Naive thymus-derived CD8-positive, alpha-beta T cell (primary cell): Measurements from ENCODE around the gene DPT. TPM values are rescaled to one million over a fixed set of nuclear protein-coding genes. Genes with fewer than 3 reads are reported as not detected.
"Not testable (repeated sequence)": the region's sequence is repeated elsewhere in the genome, so short reads cannot be mapped to it uniquely, and the experiment has no call there.

Experiments used
- ATAC-seq, 2 donors: fragments of 150-1000 bp; cut with Tn5 transposase in 1 of 2; sonication (Bioruptor Pico), chemical (Tn5 transposase) in 1 of 2; 1 replicate in 1 of 2; 2 replicates in 1 of 2; pipeline ENCODE4 v1.10.0; 2021; ENCODE audit warnings: mild to moderate bottlenecking in 2 of 2, moderate library complexity in 2 of 2
- POLR2A ChIA-PET: fragments of 350-600 bp; sonication (Branson Sonifier 250); formaldehyde crosslinking; loops from one replicate; lab custom pipeline; 2021; ENCODE audit warnings: antibody characterized with exemption; lab: Charles Lee
- DNase-seq, 10 donors: peaks; one replicate each; pipeline versions ENCODE4 v3.0.0 to v3.0.0-alpha.2; 2020 to 2022
- H3K27ac Mint-ChIP-seq, 10 donors: one replicate each; pipeline ENCODE4 v1.8.0; 2020 to 2022; ENCODE audit warnings: mild to moderate bottlenecking in 10 of 10, mixed read lengths in 10 of 10, moderate library complexity in 4 of 10, inconsistent platforms in 1 of 10
- H3K27me3 Mint-ChIP-seq, 5 donors: one replicate each; pipeline ENCODE4 v1.8.0; 2021 to 2022; ENCODE audit warnings: mixed read lengths in 5 of 5
- H3K36me3 Mint-ChIP-seq, 3 donors: one replicate each; pipeline ENCODE4 v1.8.0; 2020 to 2022; ENCODE audit warnings: mixed read lengths in 3 of 3, mild to moderate bottlenecking in 2 of 3, inconsistent platforms in 1 of 3
- H3K4me1 Mint-ChIP-seq, 4 donors: one replicate each; pipeline ENCODE4 v1.8.0; 2021 to 2022; ENCODE audit warnings: mixed read lengths in 4 of 4
- H3K4me3 Mint-ChIP-seq, 10 donors: one replicate each; pipeline ENCODE4 v1.8.0; 2020 to 2022; ENCODE audit warnings: mild to moderate bottlenecking in 10 of 10, mixed read lengths in 10 of 10, moderate library complexity in 6 of 10, inconsistent platforms in 1 of 10
- H3K9me3 Mint-ChIP-seq, 9 donors: one replicate each; pipeline ENCODE4 v1.8.0; 2020 to 2022; ENCODE audit warnings: mixed read lengths in 9 of 9, mild to moderate bottlenecking in 3 of 9, inconsistent platforms in 1 of 9, moderate library complexity in 1 of 9
- polyA plus RNA-seq, 3 donors: library from polyadenylated mRNA; unstranded; fragments of 300-500 nt; fragmentation: Illumina TruSeq; gene quantifications; one replicate each; pipeline ENCODE4 v1.2.3, GENCODE V29; 2021
- total RNA-seq, 8 experiments: library from RNA in 2 of 8; stranded (reverse) in 2 of 8; gene quantifications; one replicate each; pipeline ENCODE4 v1.2.3 and lab custom pipeline; 2021 to 2026

DPT gene
- not detected for total RNA-seq
- polyA plus RNA-seq: not detected
- 0 reads per million in 6 experiments for total RNA-seq (lab: John Stamatoyannopoulos, UW)

GRCh38 chr1:168728473-168729404 lies at the start of gene DPT:
Gene DPT (minus strand): TSS chr1:168729206. CDS start chr1:168729174, 32 bp downstream.
- H3K36me3 Mint-ChIP-seq: no peaks in the 10 kb centered on the region

GRCh38 chr1:168775366-168775765 lies 46.4 kb upstream of the DPT start:
- DNase-seq (no peak), ATAC-seq (no peak)
- Mint-ChIP-seq H3K9me3 (no peaks in the 10 kb centered on the region), H3K27ac (no peak overlapping the region), H3K4me3 (no peak overlapping the region), H3K36me3 (no peaks in the 10 kb centered on the region), H3K27me3 (peaks cover 0 to 12% (median 3%) of the 10 kb centered on the region in 5 donors), H3K4me1 (no peaks in the 10 kb centered on the region)
- POLR2A ChIA-PET: no interaction called here

More at GRCh38 chr1:168728473-168729404, at the start of gene DPT:
- peaks cover 0 to 7% (median 0%) of the 10 kb centered on the region in 5 donors for H3K27me3 Mint-ChIP-seq
- H3K9me3 Mint-ChIP-seq: no peaks in the 10 kb centered on the region
- H3K4me3 Mint-ChIP-seq: no peak within 1 kb of the TSS
- POLR2A ChIA-PET: no interaction called here
- DNase-seq (no peak), ATAC-seq (no peak)
- no peak within 1 kb of the TSS for H3K27ac Mint-ChIP-seq
- H3K4me1 Mint-ChIP-seq: peaks cover 0 to 2% (median 0%) of the 10 kb centered on the region in 4 donors

- no peak for DNase-seq
- POLR2A ChIA-PET: no interaction called here
Measured at GRCh38 chr1:168774241-168774640, 45.2 kb upstream of the DPT start.

GRCh38 chr1:168772428-168773060 lies 43.5 kb upstream of the DPT start:
- no peak for ATAC-seq
- Mint-ChIP-seq H3K27me3 (no peaks in the 10 kb centered on the region), H3K4me1 (no peaks in the 10 kb centered on the region), H3K36me3 (no peaks in the 10 kb centered on the region), H3K9me3 (no peaks in the 10 kb centered on the region), H3K27ac (no peak overlapping the region), H3K4me3 (no peak overlapping the region)
- DNase-seq: no peak
- POLR2A ChIA-PET: no interaction called here

More at GRCh38 chr1:168774241-168774640, 45.2 kb upstream of the DPT start:
- H3K4me3 Mint-ChIP-seq: no peak overlapping the region
- H3K27ac Mint-ChIP-seq: no peak overlapping the region
- no peaks in the 10 kb centered on the region for H3K36me3 Mint-ChIP-seq
- H3K27me3 Mint-ChIP-seq: peaks cover 0 to 6% (median under 1%) of the 10 kb centered on the region in 5 donors
- no peaks in the 10 kb centered on the region for H3K9me3 Mint-ChIP-seq
- no peak for ATAC-seq
- H3K4me1 Mint-ChIP-seq: no peaks in the 10 kb centered on the region

- ATAC-seq (no peak), DNase-seq (no peak)
- POLR2A ChIA-PET: no interaction called here
- no peak overlapping the region for H3K27ac Mint-ChIP-seq
- H3K4me1 Mint-ChIP-seq: no peaks in the 10 kb centered on the region
- no peak overlapping the region for H3K4me3 Mint-ChIP-seq
- no peaks in the 10 kb centered on the region for H3K27me3 Mint-ChIP-seq
- H3K36me3 Mint-ChIP-seq: no peaks in the 10 kb centered on the region
- no peaks in the 10 kb centered on the region for H3K9me3 Mint-ChIP-seq
Measured at GRCh38 chr1:168771104-168771630, 42.2 kb upstream of the DPT start.

GRCh38 chr1:168769893-168770292 lies 40.9 kb upstream of the DPT start:
- H3K36me3 Mint-ChIP-seq, H3K27ac Mint-ChIP-seq, H3K4me1 Mint-ChIP-seq: not testable (repeated sequence)

GRCh38 chr1:168767894-168768584 lies 39.0 kb upstream of the DPT start:
- Mint-ChIP-seq H3K4me3 (no peak overlapping the region), H3K4me1 (no peaks in the 10 kb centered on the region), H3K27me3 (no peaks in the 10 kb centered on the region), H3K36me3 (no peaks in the 10 kb centered on the region), H3K9me3 (no peaks in the 10 kb centered on the region), H3K27ac (peak overlapping the region in 1 of 10 donors; percentile 12)
- DNase-seq (no peak), ATAC-seq (no peak)
- POLR2A ChIA-PET: no interaction called here

More at GRCh38 chr1:168769893-168770292, 40.9 kb upstream of the DPT start:
- H3K27me3 Mint-ChIP-seq, POLR2A ChIA-PET, DNase-seq, H3K9me3 Mint-ChIP-seq, H3K4me3 Mint-ChIP-seq, ATAC-seq: not testable (repeated sequence)

GRCh38 chr1:168766568-168766967 lies 37.6 kb upstream of the DPT start:
- DNase-seq (no peak), ATAC-seq (no peak)
- H3K27ac Mint-ChIP-seq: no peak overlapping the region
- H3K4me1 Mint-ChIP-seq: no peaks in the 10 kb centered on the region
- no peaks in the 10 kb centered on the region for H3K36me3 Mint-ChIP-seq
- no peak overlapping the region for H3K4me3 Mint-ChIP-seq
- POLR2A ChIA-PET: no interaction called here
- no peaks in the 10 kb centered on the region for H3K9me3 Mint-ChIP-seq
- no peaks in the 10 kb centered on the region for H3K27me3 Mint-ChIP-seq

- no peaks in the 10 kb centered on the region for H3K36me3 Mint-ChIP-seq
- no peak overlapping the region for H3K4me3 Mint-ChIP-seq
- no peaks in the 10 kb centered on the region for H3K9me3 Mint-ChIP-seq
- no peak for ATAC-seq
- POLR2A ChIA-PET: no interaction called here
- no peaks in the 10 kb centered on the region for H3K4me1 Mint-ChIP-seq
- DNase-seq: no peak
- H3K27ac Mint-ChIP-seq: no peak overlapping the region
- no peaks in the 10 kb centered on the region for H3K27me3 Mint-ChIP-seq
Measured at GRCh38 chr1:168763031-168763430, 34.0 kb upstream of the DPT start.

GRCh38 chr1:168762473-168762872 lies 33.5 kb upstream of the DPT start:
- no peak overlapping the region for H3K4me3 Mint-ChIP-seq
- H3K27me3 Mint-ChIP-seq: no peaks in the 10 kb centered on the region
- H3K4me1 Mint-ChIP-seq: no peaks in the 10 kb centered on the region
- ATAC-seq (no peak), DNase-seq (no peak)
- POLR2A ChIA-PET: no interaction called here
- H3K9me3 Mint-ChIP-seq: no peaks in the 10 kb centered on the region
- H3K36me3 Mint-ChIP-seq: no peaks in the 10 kb centered on the region
- no peak overlapping the region for H3K27ac Mint-ChIP-seq

GRCh38 chr1:168760781-168761180 lies 31.8 kb upstream of the DPT start:
- Mint-ChIP-seq H3K4me1 (no peaks in the 10 kb centered on the region), H3K36me3 (no peaks in the 10 kb centered on the region), H3K9me3 (no peaks in the 10 kb centered on the region), H3K4me3 (no peak overlapping the region), H3K27me3 (peaks cover 0 to 7% (median 0%) of the 10 kb centered on the region in 5 donors), H3K27ac (no peak overlapping the region)
- DNase-seq (no peak), ATAC-seq (no peak)
- POLR2A ChIA-PET: no interaction called here

- Mint-ChIP-seq H3K9me3 (no peaks in the 10 kb centered on the region), H3K4me1 (no peaks in the 10 kb centered on the region), H3K4me3 (no peak overlapping the region), H3K36me3 (no peaks in the 10 kb centered on the region), H3K27ac (no peak overlapping the region), H3K27me3 (peaks cover 0 to 7% (median 0%) of the 10 kb centered on the region in 5 donors)
- POLR2A ChIA-PET: no interaction called here
- DNase-seq: no peak
- ATAC-seq: no peak
Measured at GRCh38 chr1:168760241-168760640, 31.2 kb upstream of the DPT start.
